ENCODE measurements around the gene SPATA21. TPM values are rescaled to one million over a fixed set of nuclear protein-coding genes. Genes with fewer than 3 reads are reported as not detected.

The SPATA21 gene
- total RNA-seq, 1 donor from 2014 or later = not detected

GRCh38 chr1:16394977-16395376 is 42.2 kb downstream of the SPATA21 start:
- peaks cover 83% of the 10 kb centered on the region for H3K36me3 Mint-ChIP-seq (ENCODE audit: low read depth)
- H3K4me3 Mint-ChIP-seq = no peak overlapping the region
- CTCF ChIA-PET = no interaction called here

GRCh38 chr1:16393570-16394521 is 43.4 kb downstream of the SPATA21 start:
- H3K27ac Mint-ChIP-seq = no peak overlapping the region
- peaks cover 39% of the 10 kb centered on the region for H3K4me1 Mint-ChIP-seq
- H3K36me3 Mint-ChIP-seq (ENCODE audit: low read depth) = peaks cover 74% of the 10 kb centered on the region
- TF ChIP-seq CTCF (IDR thresholded peaks at IDR 0.05) = no peak
- POLR2A ChIA-PET = interaction anchor here (0.8 to 0.9 kb wide), 2 partner anchors 13 to 26 kb away, joined by 3 to 5 read pairs; no protein-coding TSS in a partner anchor
- no peak for DNase-seq
- CTCF ChIA-PET = no interaction called here
- H3K9me3 Mint-ChIP-seq = no peaks in the 10 kb centered on the region
- ATAC-seq (ENCODE audit: low read depth) = no peak
- H3K27me3 Mint-ChIP-seq = no peaks in the 10 kb centered on the region
- intact Hi-C loops (cut with micrococcal nuclease) = no loop called here
- H3K4me3 Mint-ChIP-seq = no peak overlapping the region

More at GRCh38 chr1:16394977-16395376, 42.2 kb downstream of the SPATA21 start:
- no peak for TF ChIP-seq CTCF (IDR thresholded peaks at IDR 0.05)
- no peaks in the 10 kb centered on the region for H3K27me3 Mint-ChIP-seq
- DNase-seq = no peak
- POLR2A ChIA-PET = interaction anchor here (0.8 kb wide), 1 partner anchor 14 kb away, joined by 5 read pairs; no protein-coding TSS in a partner anchor
- intact Hi-C loops (cut with micrococcal nuclease) = no loop called here
- no peaks in the 10 kb centered on the region for H3K9me3 Mint-ChIP-seq
- H3K4me1 Mint-ChIP-seq = peaks cover 32% of the 10 kb centered on the region
- no peak overlapping the region for H3K27ac Mint-ChIP-seq
- ATAC-seq (ENCODE audit: low read depth) = no peak

- ChIA-PET POLR2A (no interaction called here), CTCF (interaction anchor here (0.7 kb wide), 1 partner anchor 58 kb away, joined by 3 read pairs; no protein-coding TSS in a partner anchor)
- ATAC-seq (ENCODE audit: low read depth) (no peak), DNase-seq (no peak)
- Mint-ChIP-seq H3K27me3 (no peaks in the 10 kb centered on the region), H3K27ac (no peak overlapping the region), H3K4me3 (no peak overlapping the region), H3K4me1 (peaks cover 48% of the 10 kb centered on the region), H3K9me3 (no peaks in the 10 kb centered on the region), H3K36me3 (ENCODE audit: low read depth) (peaks cover 67% of the 10 kb centered on the region)
- no peak for TF ChIP-seq CTCF (IDR thresholded peaks at IDR 0.05)
- intact Hi-C loops (cut with micrococcal nuclease) = no loop called here
Observed at GRCh38 chr1:16392740-16393569, 44.3 kb downstream of the SPATA21 start.

- H3K27me3 Mint-ChIP-seq = no peaks in the 10 kb centered on the region
- H3K36me3 Mint-ChIP-seq (ENCODE audit: low read depth) = peaks cover 56% of the 10 kb centered on the region
- H3K4me3 Mint-ChIP-seq = no peak overlapping the region
- no peak overlapping the region for H3K27ac Mint-ChIP-seq
- peaks cover 62% of the 10 kb centered on the region for H3K4me1 Mint-ChIP-seq
- CTCF ChIA-PET = no interaction called here
- POLR2A ChIA-PET = interaction anchor here (0.5 kb wide), 1 partner anchor 15 kb away, joined by 6 read pairs; no protein-coding TSS in a partner anchor
- H3K9me3 Mint-ChIP-seq = no peaks in the 10 kb centered on the region
- no peak for ATAC-seq (ENCODE audit: low read depth)
- intact Hi-C loops (cut with micrococcal nuclease) = no loop called here
- DNase-seq = no peak
- TF ChIP-seq CTCF (IDR thresholded peaks at IDR 0.05) = no peak
Observed at GRCh38 chr1:16391411-16391810, 45.8 kb downstream of the SPATA21 start.
